GM12892 (cell line): Measurements from ENCODE around the gene ADGRF5.

Source experiments
- DNase-seq: peaks from one replicate; pipeline ENCODE4 v3.0.0; 2011; ENCODE audit not compliant: insufficient read length
- FAIRE-seq: peaks from 2 replicates; lab custom pipeline; 2011; peaks lifted over from hg19 to GRCh38; lab: Jason Lieb, UNC
- POLR2A ChIP-seq: IDR thresholded peaks from 2 replicates; pipeline ENCODE4 v1.6.1; 2011; ENCODE audit warnings: low read depth, low read length, control low read depth
- POLR2AphosphoS5 ChIP-seq: IDR thresholded peaks from 2 replicates; pipeline ENCODE4 v1.6.1; 2011; ENCODE audit warnings: low read depth, low read length, control low read depth
- TAF1 ChIP-seq: IDR thresholded peaks from 2 replicates; pipeline ENCODE4 v1.6.1; 2011; ENCODE audit warnings: low read depth, mild to moderate bottlenecking, control low read depth, low read length, borderline replicate concordance

Gene ADGRF5

GRCh38 chr6:46925563-46926253 is 4.0 kb upstream of the ADGRF5 start:
- FAIRE-seq = no peak
- no peak for TF ChIP-seq TAF1
- no peak for TF ChIP-seq POLR2A
- TF ChIP-seq POLR2AphosphoS5 = no peak
- DNase-seq = no peak

GRCh38 chr6:46923476-46923875 is 1.7 kb upstream of the ADGRF5 start:
- no peak for DNase-seq
- TF ChIP-seq POLR2AphosphoS5 (no peak), TAF1 (no peak), POLR2A (no peak)
- FAIRE-seq = no peak

GRCh38 chr6:46921059-46921458 is 679 bp downstream of the ADGRF5 start:
- FAIRE-seq (no peak), DNase-seq (no peak)
- TF ChIP-seq TAF1 (no peak), POLR2AphosphoS5 (no peak), POLR2A (no peak)

GRCh38 chr6:46918806-46919205 is 2.9 kb downstream of the ADGRF5 start:
- DNase-seq = no peak
- TF ChIP-seq TAF1 (no peak), POLR2AphosphoS5 (no peak), POLR2A (no peak)
- FAIRE-seq = no peak

- no peak for FAIRE-seq
- no peak for TF ChIP-seq TAF1
- no peak for TF ChIP-seq POLR2A
- no peak for TF ChIP-seq POLR2AphosphoS5
- DNase-seq = no peak
Observed at GRCh38 chr6:46917002-46917545, 4.7 kb downstream of the ADGRF5 start.

- TF ChIP-seq POLR2A (no peak), POLR2AphosphoS5 (no peak), TAF1 (no peak)
- no peak for DNase-seq
- no peak for FAIRE-seq
Observed at GRCh38 chr6:46915866-46916265, 5.9 kb downstream of the ADGRF5 start.

- FAIRE-seq (no peak), DNase-seq (no peak)
Observed at GRCh38 chr6:46915380-46915779, 6.4 kb downstream of the ADGRF5 start.

GRCh38 chr6:46914279-46914810 is 7.4 kb downstream of the ADGRF5 start:
- DNase-seq (no peak), FAIRE-seq (no peak)
- TF ChIP-seq POLR2AphosphoS5 (no peak), POLR2A (no peak), TAF1 (no peak)

More at GRCh38 chr6:46915380-46915779, 6.4 kb downstream of the ADGRF5 start:
- TF ChIP-seq POLR2AphosphoS5 = no peak
- no peak for TF ChIP-seq POLR2A
- no peak for TF ChIP-seq TAF1

GRCh38 chr6:46909371-46909770 is 12.4 kb downstream of the ADGRF5 start:
- DNase-seq (no peak), FAIRE-seq (no peak)
- no peak for TF ChIP-seq POLR2A
- no peak for TF ChIP-seq POLR2AphosphoS5
- no peak for TF ChIP-seq TAF1

- FAIRE-seq = no peak
- TF ChIP-seq POLR2A (no peak), TAF1 (no peak), POLR2AphosphoS5 (no peak)
Observed at GRCh38 chr6:46906776-46907175, 15.0 kb downstream of the ADGRF5 start.

GRCh38 chr6:46904117-46904516 is 17.6 kb downstream of the ADGRF5 start:
- no peak for DNase-seq
- TF ChIP-seq TAF1 = no peak
- TF ChIP-seq POLR2AphosphoS5 = no peak
- TF ChIP-seq POLR2A = no peak
- FAIRE-seq = no peak

More at GRCh38 chr6:46906776-46907175, 15.0 kb downstream of the ADGRF5 start:
- DNase-seq = no peak

- no peak for DNase-seq
Observed at GRCh38 chr6:46903175-46903574, 18.6 kb downstream of the ADGRF5 start.

More at GRCh38 chr6:46903175-46903574, 18.6 kb downstream of the ADGRF5 start:
- FAIRE-seq = no peak
- TF ChIP-seq POLR2A (no peak), TAF1 (no peak), POLR2AphosphoS5 (no peak)
